Ovary (tissue), 9 donors: ENCODE results near the gene PSTPIP1. TPM values are rescaled to one million over a fixed set of nuclear protein-coding genes. Genes with fewer than 3 reads are reported as not detected.

Source experiments
- DNase-seq, 5 donors: peaks; one replicate each; pipeline ENCODE4 v3.0.0-alpha.2; 2019 to 2020
- H3K27ac ChIP-seq, 2 donors: fragments of 200-600 bp; one replicate each; pipeline versions ENCODE4 v1.5.1 to v1.8.0; 2019 to 2022
- H3K27me3 ChIP-seq: fragments of 200-600 bp; one replicate; pipeline ENCODE4 v1.8.0; 2022
- H3K36me3 ChIP-seq: fragments of 200-600 bp; sonication (generic); one replicate; pipeline ENCODE4 v1.5.1; 2019
- H3K4me1 ChIP-seq: one replicate; pipeline ENCODE4 v1.8.1; 2013; ENCODE audit warnings: mild to moderate bottlenecking, moderate library complexity; ENCODE audit not compliant: insufficient read depth
- H3K4me3 ChIP-seq: fragments of 200-600 bp; sonication (generic); one replicate; pipeline ENCODE4 v1.5.1; 2017
- H3K9me3 ChIP-seq, 2 donors: fragments of 200-600 bp in 1 of 2; sonication (generic) in 1 of 2; one replicate each; pipeline versions ENCODE4 v1.5.1 to v1.8.1; 2013 to 2019; ENCODE audit warnings: mild to moderate bottlenecking in 1 of 2, moderate library complexity in 1 of 2
- CTCF ChIP-seq, 3 donors: fragments of 450-650 bp in 2 of 3; fragments of 200-600 bp in 1 of 3; IDR thresholded peaks; one replicate each; pipeline versions ENCODE4 v1.5.1 to v1.8.0; 2016 to 2022; ENCODE audit warnings: antibody characterized with exemption in 3 of 3, mild to moderate bottlenecking in 1 of 3
- EP300 ChIP-seq: sonication (generic); formaldehyde crosslinking; IDR thresholded peaks from one replicate; pipeline ENCODE4 v1.6.1; 2017; ENCODE audit warnings: antibody characterized with exemption
- POLR2A ChIP-seq: fragments of 450-650 bp; IDR thresholded peaks from one replicate; pipeline ENCODE4 v1.6.1; 2017; ENCODE audit warnings: antibody characterized with exemption, mild to moderate bottlenecking, moderate library complexity
- WGBS, 3 donors: extraction: QIAGEN DNeasy Blood & Tissue Kit in 1 of 3; methylation state at CpG; one replicate each; pipeline versions ENCODE4 v1.1.5 to v1.1.7; 2013 to 2017; 5-methylcytosine and 5-hydroxymethylcytosine counted together
- intact Hi-C, 4 donors: fragments of 100-400 bp; cut with DNase I; formaldehyde crosslinking; loops; one replicate each; pipeline versions ENCODE4 v1.11.0 to v1.15.1; 2022 to 2023
- polyA plus RNA-seq, 2 donors: library from polyadenylated mRNA; stranded (reverse); fragments of 200-250 nt in 1 of 2; fragments of 350-450 nt in 1 of 2; fragmentation: Illumina TruSeq in 1 of 2; extraction: RNeasy Lipid Tissue Mini Kit (QIAGEN cat#74804) in 1 of 2; gene quantifications; one replicate each; pipeline ENCODE4 v1.2.3, GENCODE V29; 2013 to 2014
- total RNA-seq, 7 donors: library from RNA; depleted of rRNA in 2 of 7; stranded (reverse); fragments of >200 nt in 2 of 7; fragmentation: NEBNext Ultra II Directional in 3 of 7; extraction: Animal tissue kit (Norgen Biotek cat#: 25700) in 3 of 7; gene quantifications; one replicate each; pipeline versions ENCODE4 v1.1.0 to v1.2.4, GENCODE V29; 2016 to 2023
- donor health status: DM: no; HTN: no; CAD: no; lungs with moderate emphysema.
- donor health status: DM: no; HTN: no; CAD: no.
- donor health status: Bipolar disorder and iron deficiency.
- donor health status: DM: yes; HTN: yes; CAD: no.
- donor health status: DM: no; HTN: no; CAD: no.
- donor health status: DM: yes; HTN: yes; CAD: no.

Gene PSTPIP1
- total and polyA plus RNA-seq, 9 donors: 1.4 to 10.9 (median 2.5) TPM

GRCh38 chr15:77024273-77025082, 29.6 kb downstream of the PSTPIP1 start:
- intact Hi-C loops: loop anchor here in 2 of 4 donors (5.0 to 10.0 kb wide), 3 partner anchors 83 to 520 kb away; no protein-coding TSS in a partner anchor
- Histone ChIP-seq H3K9me3 (no peaks in the 10 kb centered on the region), H3K27me3 (no peaks in the 10 kb centered on the region), H3K27ac (no peak overlapping the region), H3K36me3 (no peaks in the 10 kb centered on the region), H3K4me3 (no peak overlapping the region), H3K4me1 (peaks cover 4% of the 10 kb centered on the region)
- TF ChIP-seq POLR2A: no peak
- peak; percentile 79 to 94 (median 84) for TF ChIP-seq CTCF (IDR thresholded peaks at IDR 0.05)
- no peak for TF ChIP-seq EP300
- peak; percentile 61 to 83 (median 77) for DNase-seq
- WGBS, 3 donors: 24 to 26% (median 24%) methylated on average over 15 to 17 of the region's 17 CpGs

GRCh38 chr15:77025083-77025901, 30.4 kb downstream of the PSTPIP1 start:
- DNase-seq: peak; percentile 6 to 24 (median 16)
- TF ChIP-seq POLR2A (no peak), EP300 (no peak), CTCF (IDR thresholded peaks at IDR 0.05) (no peak)
- no peaks in the 10 kb centered on the region for H3K36me3 ChIP-seq
- intact Hi-C loops: loop anchor here in 2 of 4 donors (5.0 to 10.0 kb wide), 3 partner anchors 82 to 520 kb away; no protein-coding TSS in a partner anchor
- no peak overlapping the region for H3K27ac ChIP-seq
- WGBS, 3 donors: 90 to 91% (median 90%) methylated on average over 15 of the region's 15 CpGs
- no peak overlapping the region for H3K4me3 ChIP-seq
- no peaks in the 10 kb centered on the region for H3K27me3 ChIP-seq
- H3K9me3 ChIP-seq: no peaks in the 10 kb centered on the region
- H3K4me1 ChIP-seq: peaks cover 4% of the 10 kb centered on the region

GRCh38 chr15:77025941-77026411, 31.1 kb downstream of the PSTPIP1 start:
- H3K9me3 ChIP-seq: no peaks in the 10 kb centered on the region
- intact Hi-C loops: loop anchor here in 2 of 4 donors (5.0 to 10.0 kb wide), 3 partner anchors 81 to 519 kb away; no protein-coding TSS in a partner anchor
- no peak for TF ChIP-seq CTCF (IDR thresholded peaks at IDR 0.05)
- no peak for TF ChIP-seq POLR2A
- no peak for TF ChIP-seq EP300
- no peak overlapping the region for H3K27ac ChIP-seq
- 91 to 96% (median 92%) methylated on average over 4 of the region's 4 CpGs for WGBS, 3 donors
- H3K27me3 ChIP-seq: no peaks in the 10 kb centered on the region
- DNase-seq: peak in 3 of 5 donors; percentile 7 to 12 (median 10)
- H3K36me3 ChIP-seq: no peaks in the 10 kb centered on the region
- no peak overlapping the region for H3K4me3 ChIP-seq
- H3K4me1 ChIP-seq: peaks cover 4% of the 10 kb centered on the region

- WGBS, 3 donors: 83 to 87% (median 87%) methylated on average over 12 of the region's 12 CpGs
- Histone ChIP-seq H3K4me1 (peaks cover 4% of the 10 kb centered on the region), H3K27ac (no peak overlapping the region), H3K9me3 (no peaks in the 10 kb centered on the region), H3K27me3 (no peaks in the 10 kb centered on the region), H3K4me3 (no peak overlapping the region), H3K36me3 (no peaks in the 10 kb centered on the region)
- intact Hi-C loops: loop anchor here in 2 of 4 donors (5.0 to 10.0 kb wide), 3 partner anchors 81 to 518 kb away; no protein-coding TSS in a partner anchor
- DNase-seq: peak; percentile 6 to 25 (median 16)
- TF ChIP-seq POLR2A (no peak), CTCF (IDR thresholded peaks at IDR 0.05) (no peak), EP300 (no peak)
These were observed 31.7 kb downstream of the PSTPIP1 start for GRCh38 chr15:77026501-77027110.
